Smooth muscle cell (in vitro differentiated cells): Measurements from ENCODE around the gene GRB10. TPM values are rescaled to one million over a fixed set of nuclear protein-coding genes. Genes with fewer than 3 reads are reported as not detected.

Experiments used
- DNase-seq: peaks from one replicate; lab custom pipeline; 2025; ENCODE audit not compliant: unreplicated experiment; lab: John Stamatoyannopoulos, UW
- H2AFZ ChIP-seq: fragments of 200-600 bp; sonication (generic); 2 replicates; pipeline ENCODE4 v1.6.0; 2016; ENCODE audit warnings: antibody characterized with exemption, low read depth, mild to moderate bottlenecking
- H3F3A ChIP-seq: fragments of 200-600 bp; sonication (generic); 2 replicates; pipeline ENCODE4 v1.6.0; 2017; ENCODE audit warnings: antibody characterized with exemption, low read depth
- H3K27ac ChIP-seq: fragments of 200-600 bp; sonication (generic); 2 replicates; pipeline ENCODE4 v1.5.1; 2016; ENCODE audit warnings: low read depth, mild to moderate bottlenecking
- H3K27me3 ChIP-seq: fragments of 200-600 bp; sonication (generic); 2 replicates; pipeline ENCODE4 v1.6.1; 2016; ENCODE audit warnings: low read depth, mild to moderate bottlenecking
- H3K36me3 ChIP-seq: fragments of 200-600 bp; sonication (generic); 2 replicates; pipeline ENCODE4 v1.5.1; 2016; ENCODE audit warnings: low read depth
- H3K4me1 ChIP-seq: fragments of 200-600 bp; sonication (generic); 2 replicates; pipeline ENCODE4 v1.5.1; 2016; ENCODE audit warnings: low read depth
- H3K4me2 ChIP-seq: fragments of 200-600 bp; sonication (generic); 2 replicates; pipeline ENCODE4 v1.6.0; 2016; ENCODE audit warnings: mild to moderate bottlenecking
- H3K4me3 ChIP-seq: fragments of 200-600 bp; sonication (generic); 2 replicates; pipeline ENCODE4 v1.5.1; 2016; ENCODE audit warnings: mild to moderate bottlenecking
- H3K79me2 ChIP-seq: fragments of 200-600 bp; sonication (generic); 2 replicates; pipeline ENCODE4 v1.6.0; 2016; ENCODE audit warnings: low read depth, mild to moderate bottlenecking
- H3K9ac ChIP-seq: fragments of 200-600 bp; sonication (generic); 2 replicates; pipeline ENCODE4 v1.6.0; 2016; ENCODE audit warnings: low read depth
- H3K9me3 ChIP-seq: fragments of 200-600 bp; sonication (generic); replicated peaks from 2 replicates; pipeline ENCODE4 v1.5.1; 2016; ENCODE audit warnings: low read depth
- H4K20me1 ChIP-seq: fragments of 200-600 bp; sonication (generic); 2 replicates; pipeline ENCODE4 v1.6.0; 2016; ENCODE audit warnings: low read depth
- WGBS: methylation state at CpG from one replicate; pipeline ENCODE4 v1.1.7; 2016; ENCODE audit warnings: low lambda C conversion rate; 5-methylcytosine and 5-hydroxymethylcytosine counted together
- polyA plus RNA-seq: library from polyadenylated mRNA; unstranded; fragments of >200 nt; fragmentation: Nextera tagmentation; extraction: Ambion mirVana; gene quantifications from 2 replicates; pipeline ENCODE4 v1.2.1, GENCODE V29; 2016
- total RNA-seq: library from RNA; depleted of rRNA; stranded (reverse); fragments of >200 nt; gene quantifications from 2 replicates; pipeline ENCODE4 v1.2.3, GENCODE V29; 2014
- TF ChIP-seq, protein P1 (sequence below): fragments of 200-600 bp; sonication (generic); IDR thresholded peaks from 2 replicates; pipeline ENCODE4 v1.5.1; 2017; ENCODE audit warnings: borderline replicate concordance, mild to moderate bottlenecking, antibody characterized with exemption; ENCODE audit not compliant: insufficient read depth, poor library complexity, severe bottlenecking

The GRB10 gene
- total and polyA plus RNA-seq, 2 experiments from 2014 or later = 18.0 to 20.1 TPM

DNA sequence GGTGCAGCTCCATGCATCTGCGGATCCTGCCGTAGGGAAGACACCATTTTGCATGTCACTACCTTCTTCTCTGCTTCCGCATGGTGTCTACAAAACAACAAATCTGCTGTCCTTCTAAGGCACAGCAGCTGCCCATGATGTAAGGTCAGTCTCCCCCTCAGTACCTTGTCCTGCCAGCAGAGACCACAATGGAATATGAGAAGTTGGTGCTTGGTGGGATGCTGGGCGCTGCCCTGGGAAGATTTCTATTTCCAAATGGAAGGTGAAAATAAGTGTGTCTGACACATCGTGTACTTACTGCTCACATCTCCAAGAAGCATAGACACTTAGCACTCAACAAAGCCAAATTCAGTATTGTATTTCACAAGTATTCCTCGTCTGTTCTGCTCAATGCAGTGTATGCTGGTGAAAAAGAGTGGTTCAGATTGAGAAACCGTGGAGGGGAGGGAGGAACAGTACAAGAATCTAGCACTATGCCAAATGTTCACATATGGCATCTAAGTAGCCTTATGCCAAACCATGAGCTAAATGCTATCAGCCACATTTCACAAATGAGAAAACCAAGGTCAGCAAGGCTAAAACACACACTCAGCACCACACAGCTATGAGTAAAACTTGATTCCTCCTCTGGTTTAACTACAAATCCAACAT lies 95.0 kb downstream of the GRB10 start:
- Histone ChIP-seq H3K27ac (no peak overlapping the region), H3K9me3 (no peaks in the 10 kb centered on the region), H3K79me2 (peaks cover 14% of the 10 kb centered on the region), H3K4me2 (no peak overlapping the region), H3K36me3 (no peaks in the 10 kb centered on the region), H3F3A (no peaks in the 10 kb centered on the region), H2AFZ (no peak overlapping the region), H3K4me3 (no peak overlapping the region), H3K27me3 (no peaks in the 10 kb centered on the region), H3K9ac (no peak overlapping the region), H4K20me1 (peaks cover 60% of the 10 kb centered on the region), H3K4me1 (peaks cover 9% of the 10 kb centered on the region)
- WGBS = 94% methylated on average over 7 of the region's 7 CpGs
- TF ChIP-seq, protein P1, sequence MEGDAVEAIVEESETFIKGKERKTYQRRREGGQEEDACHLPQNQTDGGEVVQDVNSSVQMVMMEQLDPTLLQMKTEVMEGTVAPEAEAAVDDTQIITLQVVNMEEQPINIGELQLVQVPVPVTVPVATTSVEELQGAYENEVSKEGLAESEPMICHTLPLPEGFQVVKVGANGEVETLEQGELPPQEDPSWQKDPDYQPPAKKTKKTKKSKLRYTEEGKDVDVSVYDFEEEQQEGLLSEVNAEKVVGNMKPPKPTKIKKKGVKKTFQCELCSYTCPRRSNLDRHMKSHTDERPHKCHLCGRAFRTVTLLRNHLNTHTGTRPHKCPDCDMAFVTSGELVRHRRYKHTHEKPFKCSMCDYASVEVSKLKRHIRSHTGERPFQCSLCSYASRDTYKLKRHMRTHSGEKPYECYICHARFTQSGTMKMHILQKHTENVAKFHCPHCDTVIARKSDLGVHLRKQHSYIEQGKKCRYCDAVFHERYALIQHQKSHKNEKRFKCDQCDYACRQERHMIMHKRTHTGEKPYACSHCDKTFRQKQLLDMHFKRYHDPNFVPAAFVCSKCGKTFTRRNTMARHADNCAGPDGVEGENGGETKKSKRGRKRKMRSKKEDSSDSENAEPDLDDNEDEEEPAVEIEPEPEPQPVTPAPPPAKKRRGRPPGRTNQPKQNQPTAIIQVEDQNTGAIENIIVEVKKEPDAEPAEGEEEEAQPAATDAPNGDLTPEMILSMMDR = no peak
- no peak for DNase-seq

DNA sequence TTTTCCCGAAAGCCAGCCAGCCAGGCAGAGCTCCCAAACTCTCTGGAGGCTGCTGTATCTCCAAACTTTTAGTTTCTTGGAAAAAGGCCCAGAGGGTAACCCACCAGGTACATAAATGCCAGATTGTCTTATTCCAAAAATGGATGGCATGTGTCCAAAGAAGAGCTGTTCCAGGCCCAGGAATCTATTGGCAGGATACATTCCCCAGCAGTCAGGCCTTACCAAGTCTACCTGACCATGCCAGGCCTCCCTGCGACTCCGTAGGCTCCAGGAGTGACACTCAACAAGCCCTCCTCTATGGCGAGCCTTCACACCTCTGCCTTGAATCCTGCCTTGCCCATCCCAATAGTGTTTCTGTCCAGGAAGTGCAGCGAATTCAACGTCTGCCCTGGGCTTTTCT lies 95.6 kb downstream of the GRB10 start:
- H3K9me3 ChIP-seq = no peaks in the 10 kb centered on the region
- H3K79me2 ChIP-seq = peaks cover 20% of the 10 kb centered on the region
- TF ChIP-seq, protein P1 = no peak
- no peak overlapping the region for H3K4me3 ChIP-seq
- H3K4me1 ChIP-seq = peaks cover 9% of the 10 kb centered on the region
- no peak for DNase-seq
- no peaks in the 10 kb centered on the region for H3K27me3 ChIP-seq
- H4K20me1 ChIP-seq = peaks cover 54% of the 10 kb centered on the region
- no peaks in the 10 kb centered on the region for H3K36me3 ChIP-seq
- 94% methylated on average over 6 of the region's 6 CpGs for WGBS
- H3K9ac ChIP-seq = no peak overlapping the region
- no peak overlapping the region for H2AFZ ChIP-seq
- H3K4me2 ChIP-seq = no peak overlapping the region
- H3F3A ChIP-seq = no peaks in the 10 kb centered on the region
- H3K27ac ChIP-seq = no peak overlapping the region

DNA sequence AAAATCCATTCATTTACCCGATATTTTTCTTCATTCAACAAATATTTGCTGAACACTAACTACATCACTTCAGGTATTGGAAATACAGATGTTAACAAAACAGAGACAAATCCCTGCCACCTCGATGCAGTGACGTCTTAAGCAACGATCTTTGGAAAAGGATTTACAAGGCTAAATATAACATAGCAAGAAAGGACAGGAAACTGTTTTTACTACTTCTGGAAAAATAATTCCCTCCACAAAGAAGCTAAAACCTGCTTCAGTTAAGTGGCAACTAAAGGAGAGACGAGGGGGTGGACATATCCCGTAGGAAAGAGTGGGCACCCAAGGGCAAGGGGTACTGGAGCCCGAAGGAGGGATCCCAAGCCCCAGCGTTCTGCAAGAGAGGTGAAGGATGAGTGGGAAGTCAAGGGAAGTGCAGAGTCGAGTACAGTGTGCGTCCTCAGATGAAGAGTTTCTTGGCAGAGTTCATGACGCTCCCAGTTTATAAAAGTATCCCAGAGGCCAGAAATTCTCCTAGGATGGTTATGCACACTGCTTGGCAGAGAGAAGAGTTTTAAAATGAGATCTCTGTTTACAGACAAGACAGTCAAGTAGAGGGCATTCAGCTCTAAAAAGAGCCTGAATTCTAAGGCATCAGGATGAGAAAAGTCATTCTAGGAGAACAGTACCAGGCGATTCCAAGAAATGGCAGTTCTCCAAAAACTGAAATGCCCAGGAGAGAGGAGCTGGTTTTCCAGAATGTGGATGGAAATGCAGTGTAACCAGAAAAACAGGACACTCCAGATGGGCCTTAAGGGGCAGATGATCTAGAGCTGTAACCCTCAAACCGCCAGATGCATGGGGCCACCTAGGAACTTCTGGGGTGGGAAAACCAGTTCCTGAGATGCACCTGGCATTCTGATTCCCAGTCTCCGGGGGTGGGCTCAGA lies 97.3 kb downstream of the GRB10 start:
- peaks cover 4% of the 10 kb centered on the region for H3K4me1 ChIP-seq
- peaks cover 22% of the 10 kb centered on the region for H3K79me2 ChIP-seq
- H3F3A ChIP-seq = no peaks in the 10 kb centered on the region
- no peaks in the 10 kb centered on the region for H3K36me3 ChIP-seq
- TF ChIP-seq, protein P1 = no peak
- H4K20me1 ChIP-seq = peaks cover 61% of the 10 kb centered on the region
- no peak overlapping the region for H3K27ac ChIP-seq
- H3K9me3 ChIP-seq = no peaks in the 10 kb centered on the region
- no peak overlapping the region for H3K9ac ChIP-seq
- no peak overlapping the region for H2AFZ ChIP-seq
- no peak for DNase-seq
- H3K4me3 ChIP-seq = no peak overlapping the region
- no peaks in the 10 kb centered on the region for H3K27me3 ChIP-seq
- no peak overlapping the region for H3K4me2 ChIP-seq
- 79% methylated on average over 14 of the region's 14 CpGs for WGBS
